ENCODE results near the gene ZFP37. TPM values are rescaled to one million over a fixed set of nuclear protein-coding genes. Genes with fewer than 3 reads are reported as not detected.

ZFP37 gene
- polyA plus RNA-seq, 4 donors: 9.3 to 15.5 (median 13.8) TPM

Other genes with a start within 250 kb of the ZFP37 start
- under 1 TPM; 0.10 to 0.40 (median 0.20) TPM for gene SLC46A2, start 165.8 kb downstream of the ZFP37 start, polyA plus RNA-seq (ENCODE audit: insufficient read length in 4 of 4)
- gene ZNF883, start 44.5 kb downstream of the ZFP37 start, polyA plus RNA-seq (ENCODE audit: insufficient read length in 4 of 4): 10 to 100 TPM in 2 of 4 donors, 1 to 10 TPM in 2; 8.1 to 13.0 (median 10.2) TPM
- 1 to 10 TPM; 2.6 to 5.3 (median 4.0) TPM for gene SLC31A2, start 94.3 kb upstream of the ZFP37 start, polyA plus RNA-seq (ENCODE audit: insufficient read length in 4 of 4)
- 10 to 100 TPM; 26.1 to 30.0 (median 29.7) TPM for gene FKBP15, start 164.6 kb upstream of the ZFP37 start, polyA plus RNA-seq (ENCODE audit: insufficient read length in 4 of 4)
- 10 to 100 TPM; 25.5 to 29.6 (median 26.6) TPM for gene SLC31A1, start 164.8 kb upstream of the ZFP37 start, polyA plus RNA-seq (ENCODE audit: insufficient read length in 4 of 4)
- 10 to 100 TPM; 37.7 to 44.5 (median 43.4) TPM for gene CDC26, start 218.8 kb upstream of the ZFP37 start, polyA plus RNA-seq (ENCODE audit: insufficient read length in 4 of 4)
- gene PRPF4, start 218.9 kb upstream of the ZFP37 start, polyA plus RNA-seq (ENCODE audit: insufficient read length in 4 of 4): 10 to 100 TPM; 36.6 to 41.3 (median 38.7) TPM
- 1 to 10 TPM; 4.9 to 7.5 (median 6.3) TPM for gene RNF183, start 246.7 kb upstream of the ZFP37 start, polyA plus RNA-seq (ENCODE audit: insufficient read length in 4 of 4)